B cell (primary cell): ENCODE measurements around the gene HOXD8. TPM values are rescaled to one million over a fixed set of nuclear protein-coding genes. Genes with fewer than 3 reads are reported as not detected.

Experiments used
- ATAC-seq: fragments of 200-7000 bp; cut with Tn5 transposase; one replicate; pipeline ENCODE4 v1.10.0; 2021; ENCODE audit warnings: low read depth, mild to moderate bottlenecking, moderate number of reproducible peaks, moderate library complexity
- CTCF ChIA-PET: fragments of 350-600 bp; sonication (Branson Sonifier 250); formaldehyde crosslinking; loops from one replicate; lab custom pipeline; 2021; ENCODE audit warnings: antibody characterized with exemption, inconsistent platforms; lab: Charles Lee
- POLR2A ChIA-PET: fragments of 350-600 bp; sonication (Branson Sonifier 250); formaldehyde crosslinking; loops from one replicate; lab custom pipeline; 2021; ENCODE audit warnings: antibody characterized with exemption; lab: Charles Lee
- DNase-seq: peaks from one replicate; pipeline ENCODE4 v3.0.0; 2013
- H2AFZ ChIP-seq: 2 replicates; pipeline ENCODE4 v1.6.1; 2012; ENCODE audit warnings: mild to moderate bottlenecking, low read depth, low read length; ENCODE audit not compliant: insufficient read depth, poor library complexity, severe bottlenecking
- H3K27ac ChIP-seq, 2 donors: 1 replicate in 1 of 2; 2 replicates in 1 of 2; pipeline ENCODE4 v1.5.1; 2012 to 2013; ENCODE audit warnings: low read length in 2 of 2, mild to moderate bottlenecking in 2 of 2, moderate library complexity in 1 of 2
- H3K27me3 ChIP-seq, 4 experiments: fragments of 200-600 bp in 1 of 4; sonication (generic) in 1 of 4; replicated peaks in 1 of 4; 1 replicate in 2 of 4; 2 replicates in 2 of 4; pipeline versions ENCODE4 v1.6.1 to v1.7.0; 2013 to 2016; ENCODE audit warnings: low read length in 3 of 4, mild to moderate bottlenecking in 2 of 4, mixed read lengths in 1 of 4, moderate library complexity in 1 of 4; ENCODE audit not compliant: insufficient read depth in 4 of 4, control insufficient read depth in 3 of 4; ENCODE audit errors: control extremely low read depth in 1 of 4
- H3K36me3 ChIP-seq, 2 experiments: replicated peaks in 1 of 2; 1 replicate in 1 of 2; 2 replicates in 1 of 2; pipeline versions ENCODE4 v1.6.1 to v1.7.1; 2013; ENCODE audit warnings: low read length in 1 of 2; ENCODE audit not compliant: insufficient read depth in 2 of 2, control insufficient read depth in 1 of 2; ENCODE audit errors: control extremely low read depth in 1 of 2, extremely low read depth in 1 of 2
- H3K4me1 ChIP-seq, 2 donors: fragments of 200-600 bp in 1 of 2; sonication (generic) in 1 of 2; 1 replicate in 1 of 2; 2 replicates in 1 of 2; pipeline versions ENCODE4 v1.5.1 to v1.6.1; 2013 to 2017; ENCODE audit warnings: low read length in 2 of 2; ENCODE audit not compliant: control insufficient read depth in 2 of 2, insufficient read depth in 2 of 2
- H3K4me2 ChIP-seq: replicated peaks from 2 replicates; pipeline ENCODE3; 2012; ENCODE audit warnings: mild to moderate bottlenecking, low read depth, low read length; ENCODE audit not compliant: poor library complexity, severe bottlenecking
- H3K4me3 ChIP-seq, 5 experiments: fragments of 200-600 bp in 1 of 5; sonication (generic) in 1 of 5; 1 replicate in 3 of 5; 2 replicates in 2 of 5; pipeline versions ENCODE4 v1.5.1 to v1.7.0; 2011 to 2016; ENCODE audit warnings: low read length in 4 of 5, mild to moderate bottlenecking in 4 of 5, low read depth in 2 of 5, control low read depth in 1 of 5, moderate library complexity in 1 of 5; ENCODE audit not compliant: insufficient read depth in 1 of 5; ENCODE audit errors: control extremely low read depth in 1 of 5, extremely low read depth in 1 of 5
- H3K79me2 ChIP-seq: fragments of 200-600 bp; sonication (generic); one replicate; pipeline ENCODE4 v1.6.0; 2016; ENCODE audit warnings: low read length; ENCODE audit not compliant: control insufficient read depth, insufficient read depth
- H3K9ac ChIP-seq: fragments of 200-600 bp; sonication (generic); 2 replicates; pipeline ENCODE4 v1.6.1; 2017; ENCODE audit warnings: mild to moderate bottlenecking, low read length, moderate library complexity
- H3K9me3 ChIP-seq, 3 donors: one replicate each; pipeline versions ENCODE4 v1.6.1 to v1.7.1; 2013; ENCODE audit warnings: low read length in 2 of 3; ENCODE audit not compliant: control insufficient read depth in 2 of 3, insufficient read depth in 1 of 3; ENCODE audit errors: control extremely low read depth in 1 of 3
- H4K20me1 ChIP-seq: 2 replicates; pipeline ENCODE4 v1.6.0; 2012; ENCODE audit warnings: mild to moderate bottlenecking, low read length; ENCODE audit not compliant: insufficient read depth, control insufficient read depth, poor library complexity, severe bottlenecking
- H3K27ac Mint-ChIP-seq: one replicate; pipeline ENCODE4 v1.8.0; 2021; ENCODE audit warnings: mixed read lengths
- H3K27me3 Mint-ChIP-seq: one replicate; pipeline ENCODE4 v1.8.0; 2021; ENCODE audit warnings: mixed read lengths
- H3K4me1 Mint-ChIP-seq: one replicate; pipeline ENCODE4 v1.8.0; 2021; ENCODE audit warnings: mixed read lengths
- H3K4me3 Mint-ChIP-seq: one replicate; pipeline ENCODE4 v1.8.0; 2021; ENCODE audit warnings: mixed read lengths
- H3K9me3 Mint-ChIP-seq: one replicate; pipeline ENCODE4 v1.8.0; 2022; ENCODE audit warnings: mixed read lengths; ENCODE audit not compliant: insufficient read depth
- CTCF ChIP-seq: fragments of 200-600 bp; IDR thresholded peaks from one replicate; pipeline ENCODE4 v1.8.0; 2022; ENCODE audit warnings: antibody characterized with exemption, mild to moderate bottlenecking
- EZH2 ChIP-seq: IDR thresholded peaks from 2 replicates; pipeline ENCODE4 v1.6.1; 2012; ENCODE audit warnings: borderline replicate concordance, low read depth, mild to moderate bottlenecking, moderate library complexity, low read length; ENCODE audit not compliant: insufficient read depth, poor library complexity, severe bottlenecking
- WGBS: methylation state at CpG from one replicate; pipeline ENCODE4 v1.1.5; 2013; ENCODE audit warnings: missing lambda C conversion rate; ENCODE audit not compliant: insufficient coverage; 5-methylcytosine and 5-hydroxymethylcytosine counted together
- intact Hi-C: fragments of 100-400 bp; cut with micrococcal nuclease; formaldehyde crosslinking; loops from one replicate; pipeline ENCODE4 v1.10.0; 2022
- polyA plus RNA-seq: library from polyadenylated mRNA; depleted of rRNA; stranded (reverse); fragments of >200 nt; gene quantifications from 2 replicates; pipeline ENCODE4 v1.2.3, GENCODE V29; 2012
- total RNA-seq, 2 donors: library from RNA; stranded (reverse); fragments of 120-200 nt in 1 of 2; gene quantifications; 1 replicate in 1 of 2; 2 replicates in 1 of 2; pipeline versions ENCODE4 v1.2.3 to v1.2.4, GENCODE V29; 2013 to 2022

Gene HOXD8
- total and polyA plus RNA-seq, 2 donors (not counting 1 experiment from before 2014, with no cell fraction given): not detected

DNA sequence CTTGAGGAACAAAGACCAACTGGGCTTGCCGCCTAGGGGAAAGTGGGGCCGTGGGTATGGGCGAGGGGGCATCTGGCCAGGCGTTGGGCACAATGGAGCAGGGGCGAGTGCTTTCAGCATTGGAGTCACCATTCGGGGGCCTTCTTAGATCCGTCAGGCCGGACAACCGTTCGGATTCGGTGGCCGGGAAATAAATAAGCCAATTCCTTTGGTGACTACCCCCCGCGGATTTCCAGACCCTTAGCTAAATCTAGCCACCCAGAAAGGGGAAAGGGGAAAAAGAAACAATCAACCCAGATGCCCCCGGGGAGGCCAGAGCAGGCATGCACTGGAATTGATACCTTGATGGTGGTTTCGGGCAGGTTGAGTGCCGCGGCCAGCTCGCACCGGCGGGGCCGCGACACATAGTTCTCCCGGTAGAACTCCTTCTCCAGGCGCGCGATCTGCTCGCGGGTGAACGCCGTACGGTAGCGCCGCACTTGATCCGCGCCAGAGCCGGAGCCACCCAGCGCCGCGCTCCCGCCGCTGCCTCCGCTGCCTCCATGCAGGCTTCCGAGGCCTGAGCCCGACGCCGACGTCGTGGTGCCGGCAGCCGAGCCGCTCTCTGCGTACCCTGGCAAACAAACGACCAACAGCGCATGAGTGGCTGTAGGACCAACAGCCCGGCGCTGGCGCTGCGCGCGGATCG, 47.5 kb upstream of the HOXD8 start:
- Histone ChIP-seq H4K20me1 (no peaks in the 10 kb centered on the region), H3K27me3 (peaks cover 0 to 86% (median 75%) of the 10 kb centered on the region in 4 experiments), H3K27ac (no peak overlapping the region), H3K4me2 (no peak overlapping the region), H3K79me2 (no peaks in the 10 kb centered on the region), H3K4me1 (peaks cover 3 to 20% of the 10 kb centered on the region in 2 donors), H3K4me3 (no peak overlapping the region), H3K9ac (no peak overlapping the region), H3K36me3 (no peaks in the 10 kb centered on the region), H3K9me3 (peaks cover 4 to 76% (median 35%) of the 10 kb centered on the region in 3 donors), H2AFZ (no peak overlapping the region)
- DNase-seq (no peak), ATAC-seq (no peak)
- Mint-ChIP-seq H3K4me3 (no peak overlapping the region), H3K27ac (peak overlapping the region; percentile 59), H3K9me3 (peaks cover 3% of the 10 kb centered on the region), H3K4me1 (peaks cover 5% of the 10 kb centered on the region), H3K27me3 (peaks cover 68% of the 10 kb centered on the region)
- POLR2A ChIA-PET: no interaction called here
- no peak for TF ChIP-seq CTCF
- TF ChIP-seq EZH2: no peak
- intact Hi-C loops: no loop called here
- CTCF ChIA-PET: interaction anchor here (1.0 kb wide), 1 partner anchor 45 kb away, joined by 3 read pairs; no protein-coding TSS in a partner anchor
- 12% methylated on average over 60 of the region's 62 CpGs for WGBS

GRCh38 chr2:176082525-176082823, 47.0 kb upstream of the HOXD8 start:
- H3K4me1 ChIP-seq: peaks cover 3 to 20% of the 10 kb centered on the region in 2 donors
- no peaks in the 10 kb centered on the region for H3K79me2 ChIP-seq
- peaks cover 71% of the 10 kb centered on the region for H3K27me3 Mint-ChIP-seq
- H3K27ac Mint-ChIP-seq: no peak overlapping the region
- CTCF ChIA-PET: interaction anchor here (1.0 kb wide), 1 partner anchor 44 kb away, joined by 3 read pairs; no protein-coding TSS in a partner anchor
- no peaks in the 10 kb centered on the region for H3K36me3 ChIP-seq
- POLR2A ChIA-PET: no interaction called here
- intact Hi-C loops: no loop called here
- no peak overlapping the region for H3K4me3 ChIP-seq
- H3K4me1 Mint-ChIP-seq: peaks cover 5% of the 10 kb centered on the region
- H2AFZ ChIP-seq: no peak overlapping the region
- 18% methylated on average over 6 of the region's 10 CpGs for WGBS
- no peaks in the 10 kb centered on the region for H4K20me1 ChIP-seq
- H3K4me2 ChIP-seq: no peak overlapping the region
- ATAC-seq (no peak), DNase-seq (peak; percentile 29)
- H3K9me3 ChIP-seq: peaks cover 4 to 81% (median 35%) of the 10 kb centered on the region in 3 donors
- TF ChIP-seq CTCF (no peak), EZH2 (no peak)
- peaks cover 3% of the 10 kb centered on the region for H3K9me3 Mint-ChIP-seq
- H3K27ac ChIP-seq: no peak overlapping the region
- no peak overlapping the region for H3K9ac ChIP-seq
- peaks cover 0 to 90% (median 76%) of the 10 kb centered on the region in 4 experiments for H3K27me3 ChIP-seq
- no peak overlapping the region for H3K4me3 Mint-ChIP-seq
